A549 (cell line): ENCODE measurements around the gene KIF1A.

Experiments used
- BHLHE40 ChIP-seq: IDR thresholded peaks from 2 replicates; pipeline ENCODE4 v1.6.1; 2012; ENCODE audit warnings: low read depth, low read length, inconsistent platforms
- CTCF ChIP-seq: fragments of >200 bp; sonication (Bioruptor Twin); formaldehyde crosslinking; IDR thresholded peaks from 3 replicates; pipeline ENCODE4 v1.5.1; 2016
- FOSL2 ChIP-seq, 2 experiments: fragments of 450-650 bp in 1 of 2; fragments of >200 bp in 1 of 2; sonication (Bioruptor Twin) in 1 of 2; formaldehyde crosslinking; IDR thresholded peaks; 2 replicates each; pipeline versions ENCODE4 v1.5.0 to v1.6.1; 2016 to 2020; ENCODE audit warnings: mild to moderate bottlenecking in 1 of 2, moderate library complexity in 1 of 2
- HMGXB4 ChIP-seq: fragments of 250-450 bp; sonication (Bioruptor Pico); IDR thresholded peaks from 2 replicates; pipeline ENCODE4 v1.5.0; 2021; ENCODE audit warnings: mild to moderate bottlenecking, moderate library complexity, borderline replicate concordance
- KDM1A ChIP-seq: fragments of 200-600 bp; sonication (generic); IDR thresholded peaks from 2 replicates; pipeline ENCODE4 v1.6.1; 2016; ENCODE audit warnings: low read depth, mild to moderate bottlenecking
- MAFK ChIP-seq: fragments of 450-650 bp; IDR thresholded peaks from 2 replicates; pipeline ENCODE4 v1.6.1; 2014; ENCODE audit not compliant: partially characterized antibody
- POLR2A ChIP-seq: IDR thresholded peaks from 2 replicates; pipeline ENCODE4 v1.6.1; 2012; ENCODE audit warnings: mild to moderate bottlenecking, low read length
- RAD21 ChIP-seq, 2 experiments: fragments of >200 bp in 1 of 2; sonication (Bioruptor Twin) in 1 of 2; formaldehyde crosslinking in 1 of 2; IDR thresholded peaks in 1 of 2; conservative IDR thresholded peaks in 1 of 2; 2 replicates in 1 of 2; 3 replicates in 1 of 2; pipeline ENCODE4 v1.6.1; 2012 to 2018; ENCODE audit warnings: inconsistent platforms in 1 of 2
- RFX5 ChIP-seq: fragments of 450-650 bp; IDR thresholded peaks from 2 replicates; pipeline ENCODE4 v1.7.1; 2014; ENCODE audit warnings: antibody characterized with exemption, mild to moderate bottlenecking, moderate library complexity
- USF2 ChIP-seq: fragments of 450-650 bp; IDR thresholded peaks from 2 replicates; pipeline ENCODE4 v1.6.1; 2014; ENCODE audit warnings: antibody characterized with exemption

- TF ChIP-seq RFX5 (no peak), FOSL2 (IDR thresholded peaks at IDR 0.05) (no peak), FOSL2 (CRISPR knock-in tag; IDR thresholded peaks at IDR 0.05) (no peak), MAFK (no peak), KDM1A (no peak), CTCF (no peak), USF2 (no peak), POLR2A (no peak), BHLHE40 (no peak), RAD21 (conservative IDR thresholded peaks at IDR 0.05 in 1 of 2, IDR thresholded peaks at IDR 0.05 in 1 of 2) (no peak), HMGXB4 (CRISPR knock-in tag) (no peak)
These were observed 3.7 kb upstream of the KIF1A start for GRCh38 chr2:240823449-240824336.
